ENCODE data around the gene CDC42BPB. TPM values are rescaled to one million over a fixed set of nuclear protein-coding genes. Genes with fewer than 3 reads are reported as not detected.

Gene CDC42BPB
- total RNA-seq, 4 donors from 2014 or later, result 85.3 to 174 (median 101) TPM

- no peak overlapping the region for H3K4me3 ChIP-seq (ENCODE audit: low read depth, poor library complexity, severe bottlenecking)
- 97% methylated on average over 21 of the region's 21 CpGs for WGBS, 2 donors
- TF ChIP-seq POLR2A (IDR thresholded peaks at IDR 0.05) (no peak), CTCF (IDR thresholded peaks at IDR 0.05) (no peak)
- no peak for DNase-seq (ENCODE audit: low spot score in 2 of 2)
- intact Hi-C loops (cut with DNase I; ENCODE audit: low total_unique reads), result no loop called here
Measured at GRCh38 chr14:102999227-102999895, 58.0 kb downstream of the CDC42BPB start.

- DNase-seq (ENCODE audit: low spot score in 2 of 2), result no peak
- intact Hi-C loops (cut with DNase I; ENCODE audit: low total_unique reads), result no loop called here
- TF ChIP-seq POLR2A (IDR thresholded peaks at IDR 0.05) (no peak), CTCF (IDR thresholded peaks at IDR 0.05) (no peak)
- no peak overlapping the region for H3K4me3 ChIP-seq (ENCODE audit: low read depth, poor library complexity, severe bottlenecking)
- WGBS, 2 donors, result 87 to 89% methylated on average over 6 of the region's 6 CpGs
Measured at GRCh38 chr14:102998393-102998792, 59.0 kb downstream of the CDC42BPB start.

- intact Hi-C loops (cut with DNase I; ENCODE audit: low total_unique reads), result no loop called here
- WGBS, 2 donors, result 92 to 94% methylated on average over 10 of the region's 10 CpGs
- TF ChIP-seq POLR2A (IDR thresholded peaks at IDR 0.05), result no peak
- no peak for TF ChIP-seq CTCF (IDR thresholded peaks at IDR 0.05)
- H3K4me3 ChIP-seq (ENCODE audit: low read depth, poor library complexity, severe bottlenecking), result no peak overlapping the region
- DNase-seq (ENCODE audit: low spot score in 2 of 2), result no peak
Measured at GRCh38 chr14:102996941-102997340, 60.4 kb downstream of the CDC42BPB start.

- TF ChIP-seq POLR2A (IDR thresholded peaks at IDR 0.05) (no peak), CTCF (IDR thresholded peaks at IDR 0.05) (no peak)
- intact Hi-C loops (cut with DNase I; ENCODE audit: low total_unique reads), result no loop called here
- 80 to 90% methylated on average over 4 of the region's 4 CpGs for WGBS, 2 donors
- H3K4me3 ChIP-seq (ENCODE audit: low read depth, poor library complexity, severe bottlenecking), result no peak overlapping the region
- DNase-seq (ENCODE audit: low spot score in 2 of 2), result no peak
Measured at GRCh38 chr14:102994689-102995088, 62.7 kb downstream of the CDC42BPB start.

- no peak for DNase-seq (ENCODE audit: low spot score in 2 of 2)
- TF ChIP-seq POLR2A (IDR thresholded peaks at IDR 0.05) (no peak), CTCF (IDR thresholded peaks at IDR 0.05) (no peak)
- WGBS, 2 donors, result 53 to 57% methylated on average over 3 of the region's 3 CpGs
- H3K4me3 ChIP-seq (ENCODE audit: low read depth, poor library complexity, severe bottlenecking), result no peak overlapping the region
- intact Hi-C loops (cut with DNase I; ENCODE audit: low total_unique reads), result no loop called here
Measured at GRCh38 chr14:102993523-102993922, 63.8 kb downstream of the CDC42BPB start.

GRCh38 chr14:102991376-102991775 is 66.0 kb downstream of the CDC42BPB start:
- 87 to 89% methylated on average over 3 of the region's 3 CpGs for WGBS, 2 donors
- intact Hi-C loops (cut with DNase I; ENCODE audit: low total_unique reads), result no loop called here

More at GRCh38 chr14:102991376-102991775, 66.0 kb downstream of the CDC42BPB start:
- DNase-seq (ENCODE audit: low spot score in 2 of 2), result no peak
- no peak overlapping the region for H3K4me3 ChIP-seq (ENCODE audit: low read depth, poor library complexity, severe bottlenecking)
- TF ChIP-seq POLR2A (IDR thresholded peaks at IDR 0.05) (no peak), CTCF (IDR thresholded peaks at IDR 0.05) (no peak)

All from lower leg skin (tissue), 4 donors.